ENCODE measurements around the gene PLXNA4. TPM values are rescaled to one million over a fixed set of nuclear protein-coding genes. Genes with fewer than 3 reads are reported as not detected.

PLXNA4 gene
- total RNA-seq, 1 experiment from 2014 or later: 0.81 TPM

DNA sequence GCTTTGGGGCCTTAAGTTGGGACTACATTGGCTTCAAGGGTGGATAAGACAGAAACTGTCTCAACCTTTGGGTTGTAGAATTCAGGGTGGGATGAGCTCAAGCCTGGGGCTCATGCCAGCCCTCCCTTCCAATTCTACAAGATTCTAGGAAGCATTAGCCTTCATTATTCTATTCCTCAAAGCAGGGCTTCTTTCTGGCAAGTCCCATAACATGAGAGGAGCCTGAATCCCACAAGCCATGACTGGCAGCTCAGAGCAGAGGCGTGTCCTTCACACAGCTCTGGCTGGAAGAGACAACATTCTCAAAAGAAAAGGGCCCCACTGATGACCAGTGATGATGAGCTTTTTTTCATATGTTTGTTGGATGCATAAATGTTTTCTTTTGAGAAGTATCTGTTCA, 187.6 kb downstream of the PLXNA4 start (continued):
- TF ChIP-seq, protein P1, sequence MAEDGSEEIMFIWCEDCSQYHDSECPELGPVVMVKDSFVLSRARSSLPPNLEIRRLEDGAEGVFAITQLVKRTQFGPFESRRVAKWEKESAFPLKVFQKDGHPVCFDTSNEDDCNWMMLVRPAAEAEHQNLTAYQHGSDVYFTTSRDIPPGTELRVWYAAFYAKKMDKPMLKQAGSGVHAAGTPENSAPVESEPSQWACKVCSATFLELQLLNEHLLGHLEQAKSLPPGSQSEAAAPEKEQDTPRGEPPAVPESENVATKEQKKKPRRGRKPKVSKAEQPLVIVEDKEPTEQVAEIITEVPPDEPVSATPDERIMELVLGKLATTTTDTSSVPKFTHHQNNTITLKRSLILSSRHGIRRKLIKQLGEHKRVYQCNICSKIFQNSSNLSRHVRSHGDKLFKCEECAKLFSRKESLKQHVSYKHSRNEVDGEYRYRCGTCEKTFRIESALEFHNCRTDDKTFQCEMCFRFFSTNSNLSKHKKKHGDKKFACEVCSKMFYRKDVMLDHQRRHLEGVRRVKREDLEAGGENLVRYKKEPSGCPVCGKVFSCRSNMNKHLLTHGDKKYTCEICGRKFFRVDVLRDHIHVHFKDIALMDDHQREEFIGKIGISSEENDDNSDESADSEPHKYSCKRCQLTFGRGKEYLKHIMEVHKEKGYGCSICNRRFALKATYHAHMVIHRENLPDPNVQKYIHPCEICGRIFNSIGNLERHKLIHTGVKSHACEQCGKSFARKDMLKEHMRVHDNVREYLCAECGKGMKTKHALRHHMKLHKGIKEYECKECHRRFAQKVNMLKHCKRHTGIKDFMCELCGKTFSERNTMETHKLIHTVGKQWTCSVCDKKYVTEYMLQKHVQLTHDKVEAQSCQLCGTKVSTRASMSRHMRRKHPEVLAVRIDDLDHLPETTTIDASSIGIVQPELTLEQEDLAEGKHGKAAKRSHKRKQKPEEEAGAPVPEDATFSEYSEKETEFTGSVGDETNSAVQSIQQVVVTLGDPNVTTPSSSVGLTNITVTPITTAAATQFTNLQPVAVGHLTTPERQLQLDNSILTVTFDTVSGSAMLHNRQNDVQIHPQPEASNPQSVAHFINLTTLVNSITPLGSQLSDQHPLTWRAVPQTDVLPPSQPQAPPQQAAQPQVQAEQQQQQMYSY (CRISPR knock-in tag; IDR thresholded peaks at IDR 0.05): no peak

GRCh38 chr7:132387596-132387995, 188.7 kb downstream of the PLXNA4 start:
- no peaks in the 10 kb centered on the region for H3K9me3 Mint-ChIP-seq
- H3K27ac Mint-ChIP-seq: no peak overlapping the region
- H3K4me1 Mint-ChIP-seq: 0 out of 2 replicates have a peak, but pooled peaks cover 3% of the 10 kb centered on the region
- TF ChIP-seq, protein P2, sequence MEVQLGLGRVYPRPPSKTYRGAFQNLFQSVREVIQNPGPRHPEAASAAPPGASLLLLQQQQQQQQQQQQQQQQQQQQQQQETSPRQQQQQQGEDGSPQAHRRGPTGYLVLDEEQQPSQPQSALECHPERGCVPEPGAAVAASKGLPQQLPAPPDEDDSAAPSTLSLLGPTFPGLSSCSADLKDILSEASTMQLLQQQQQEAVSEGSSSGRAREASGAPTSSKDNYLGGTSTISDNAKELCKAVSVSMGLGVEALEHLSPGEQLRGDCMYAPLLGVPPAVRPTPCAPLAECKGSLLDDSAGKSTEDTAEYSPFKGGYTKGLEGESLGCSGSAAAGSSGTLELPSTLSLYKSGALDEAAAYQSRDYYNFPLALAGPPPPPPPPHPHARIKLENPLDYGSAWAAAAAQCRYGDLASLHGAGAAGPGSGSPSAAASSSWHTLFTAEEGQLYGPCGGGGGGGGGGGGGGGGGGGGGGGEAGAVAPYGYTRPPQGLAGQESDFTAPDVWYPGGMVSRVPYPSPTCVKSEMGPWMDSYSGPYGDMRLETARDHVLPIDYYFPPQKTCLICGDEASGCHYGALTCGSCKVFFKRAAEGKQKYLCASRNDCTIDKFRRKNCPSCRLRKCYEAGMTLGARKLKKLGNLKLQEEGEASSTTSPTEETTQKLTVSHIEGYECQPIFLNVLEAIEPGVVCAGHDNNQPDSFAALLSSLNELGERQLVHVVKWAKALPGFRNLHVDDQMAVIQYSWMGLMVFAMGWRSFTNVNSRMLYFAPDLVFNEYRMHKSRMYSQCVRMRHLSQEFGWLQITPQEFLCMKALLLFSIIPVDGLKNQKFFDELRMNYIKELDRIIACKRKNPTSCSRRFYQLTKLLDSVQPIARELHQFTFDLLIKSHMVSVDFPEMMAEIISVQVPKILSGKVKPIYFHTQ (CRISPR knock-in tag; IDR thresholded peaks at IDR 0.05): no peak
- TF ChIP-seq NFYB (CRISPR knock-in tag; conservative IDR thresholded peaks at IDR 0.05; ENCODE audit: low read depth) (no peak), ERG (CRISPR knock-in tag; IDR thresholded peaks at IDR 0.05) (no peak), RORB (CRISPR knock-in tag; IDR thresholded peaks at IDR 0.05) (no peak), GRHL2 (CRISPR knock-in tag; IDR thresholded peaks at IDR 0.05; ENCODE audit: insufficient replicate concordance, severe bottlenecking) (no peak), ZNF232 (CRISPR knock-in tag; IDR thresholded peaks at IDR 0.05) (no peak), HMGXB4 (CRISPR knock-in tag; IDR thresholded peaks at IDR 0.05) (no peak), MLX (CRISPR knock-in tag; IDR thresholded peaks at IDR 0.05) (no peak), ZNF532 (CRISPR knock-in tag; IDR thresholded peaks at IDR 0.05; ENCODE audit: borderline replicate concordance) (no peak), PRRX2 (CRISPR knock-in tag; IDR thresholded peaks at IDR 0.05) (no peak), NFE2L1 (CRISPR knock-in tag; IDR thresholded peaks at IDR 0.05) (no peak)
- no peaks in the 10 kb centered on the region for H3K36me3 Mint-ChIP-seq
- DNase-seq (ENCODE audit: low spot score) (no peak), ATAC-seq (no peak)
- CTCF ChIA-PET: interaction anchor here (1.7 kb wide), 1 partner anchor 88 kb away, joined by 5 read pairs; no protein-coding TSS in a partner anchor
- H3K4me3 Mint-ChIP-seq: no peak overlapping the region
- peaks cover 2% of the 10 kb centered on the region; the same call in 1 of the 2 replicates for H3K27me3 Mint-ChIP-seq (ENCODE audit: low read depth)
- POLR2A ChIA-PET: interaction anchor here (0.6 kb wide), 1 partner anchor 36 kb away, joined by 3 read pairs; no protein-coding TSS in a partner anchor

All from WTC11 (cell line).